Measurements from ENCODE around the gene TMEM269.

DNA sequence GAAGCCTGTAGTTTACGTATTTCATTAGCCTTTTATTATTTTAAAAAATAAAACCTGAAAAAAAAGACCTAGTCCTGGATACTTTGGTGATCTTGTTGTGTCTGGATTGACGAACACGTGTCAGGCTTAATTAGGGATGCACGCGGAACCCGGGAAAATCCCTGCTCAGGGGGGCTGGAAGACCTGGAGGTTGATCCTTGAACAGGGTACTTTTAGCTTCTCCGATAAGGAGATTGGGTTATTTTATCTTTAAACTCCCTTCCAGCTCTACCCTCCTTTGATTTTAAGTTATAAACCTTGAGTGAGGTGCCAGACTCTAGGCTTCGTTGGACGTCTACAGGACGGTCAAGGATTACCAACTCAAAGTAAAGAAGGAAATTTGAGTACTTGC lies 61.1 kb downstream of the TMEM269 start:
- TF ChIP-seq GATA3 (IDR thresholded peaks at IDR 0.05; ENCODE audit: low read depth, low read length): no peak
- no peak for TF ChIP-seq GATA2 (IDR thresholded peaks at IDR 0.05; ENCODE audit: low read depth, low read length)

Data from SH-SY5Y (cell line).